ENCODE data around the gene USP12. TPM values are rescaled to one million over a fixed set of nuclear protein-coding genes. Genes with fewer than 3 reads are reported as not detected.

The USP12 gene
- total RNA-seq, 1 experiment from 2014 or later: 20.6 TPM

GRCh38 chr13:27022571-27023311 is 148.9 kb downstream of the USP12 start:
- TF ChIP-seq, protein P1, sequence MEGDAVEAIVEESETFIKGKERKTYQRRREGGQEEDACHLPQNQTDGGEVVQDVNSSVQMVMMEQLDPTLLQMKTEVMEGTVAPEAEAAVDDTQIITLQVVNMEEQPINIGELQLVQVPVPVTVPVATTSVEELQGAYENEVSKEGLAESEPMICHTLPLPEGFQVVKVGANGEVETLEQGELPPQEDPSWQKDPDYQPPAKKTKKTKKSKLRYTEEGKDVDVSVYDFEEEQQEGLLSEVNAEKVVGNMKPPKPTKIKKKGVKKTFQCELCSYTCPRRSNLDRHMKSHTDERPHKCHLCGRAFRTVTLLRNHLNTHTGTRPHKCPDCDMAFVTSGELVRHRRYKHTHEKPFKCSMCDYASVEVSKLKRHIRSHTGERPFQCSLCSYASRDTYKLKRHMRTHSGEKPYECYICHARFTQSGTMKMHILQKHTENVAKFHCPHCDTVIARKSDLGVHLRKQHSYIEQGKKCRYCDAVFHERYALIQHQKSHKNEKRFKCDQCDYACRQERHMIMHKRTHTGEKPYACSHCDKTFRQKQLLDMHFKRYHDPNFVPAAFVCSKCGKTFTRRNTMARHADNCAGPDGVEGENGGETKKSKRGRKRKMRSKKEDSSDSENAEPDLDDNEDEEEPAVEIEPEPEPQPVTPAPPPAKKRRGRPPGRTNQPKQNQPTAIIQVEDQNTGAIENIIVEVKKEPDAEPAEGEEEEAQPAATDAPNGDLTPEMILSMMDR (IDR thresholded peaks at IDR 0.05; ENCODE audit: unreplicated experiment): no peak

DNA sequence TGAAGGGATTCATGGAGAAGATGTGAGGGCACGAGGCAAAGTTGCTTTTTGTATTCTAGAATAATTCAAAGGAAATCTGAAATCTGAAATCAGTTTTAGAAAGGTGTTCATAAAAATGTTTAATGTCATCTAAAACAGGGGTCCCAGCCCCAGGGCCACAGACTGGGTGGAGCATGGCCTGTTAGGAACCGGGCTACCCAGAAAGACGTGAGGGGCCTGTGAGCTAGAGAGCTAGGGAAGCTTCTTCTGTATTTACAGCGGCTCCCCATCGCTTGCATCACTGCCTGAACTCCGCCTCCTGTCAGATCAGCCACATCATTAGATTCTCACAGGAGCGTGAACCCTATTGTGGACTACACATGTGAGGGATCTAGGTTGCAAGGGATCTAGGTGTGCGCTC is 151.2 kb downstream of the USP12 start:
- TF ChIP-seq, protein P1 (IDR thresholded peaks at IDR 0.05; ENCODE audit: unreplicated experiment): no peak
- intact Hi-C loops (cut with micrococcal nuclease): no loop called here
- Mint-ChIP-seq H3K4me3 (ENCODE audit: unreplicated experiment) (no peak overlapping the region), H3K9me3 (ENCODE audit: unreplicated experiment) (no peaks in the 10 kb centered on the region), H3K27me3 (ENCODE audit: insufficient read depth, unreplicated experiment) (no peaks in the 10 kb centered on the region), H3K4me1 (ENCODE audit: insufficient read depth, unreplicated experiment) (peaks cover 6% of the 10 kb centered on the region), H3K27ac (ENCODE audit: low read depth, unreplicated experiment) (no peak overlapping the region), H3K36me3 (ENCODE audit: insufficient read depth, unreplicated experiment) (no peaks in the 10 kb centered on the region)
- POLR2A ChIA-PET: no interaction called here
- no TSS peak for BruUV-seq (replicated peaks)
- CTCF ChIA-PET: interaction anchor here (0.5 to 1.1 kb wide), 4 partner anchors 8 to 318 kb away, joined by 3 to 4 read pairs (median 4); no protein-coding TSS in a partner anchor
- no peak for DNase-seq (ENCODE audit: unreplicated experiment)

More at GRCh38 chr13:27022571-27023311, 148.9 kb downstream of the USP12 start:
- ChIA-PET CTCF (interaction anchor here (0.5 to 1.5 kb wide), 6 partner anchors 15 to 1648 kb away, joined by 3 to 5 read pairs (median 4); partner anchors contain the start of gene URAD), POLR2A (interaction anchor here (0.6 to 1.0 kb wide), 3 partner anchors 10 to 148 kb away, joined by 3 read pairs; no protein-coding TSS in a partner anchor)
- Mint-ChIP-seq H3K4me3 (ENCODE audit: unreplicated experiment) (no peak overlapping the region), H3K36me3 (ENCODE audit: insufficient read depth, unreplicated experiment) (no peaks in the 10 kb centered on the region), H3K27ac (ENCODE audit: low read depth, unreplicated experiment) (peak overlapping the region; percentile 35), H3K27me3 (ENCODE audit: insufficient read depth, unreplicated experiment) (peaks cover 17% of the 10 kb centered on the region), H3K4me1 (ENCODE audit: insufficient read depth, unreplicated experiment) (peaks cover 6% of the 10 kb centered on the region), H3K9me3 (ENCODE audit: unreplicated experiment) (no peaks in the 10 kb centered on the region)
- BruUV-seq (replicated peaks): no TSS peak
- DNase-seq (ENCODE audit: unreplicated experiment): peak; percentile 18
- intact Hi-C loops (cut with micrococcal nuclease): no loop called here

DNA sequence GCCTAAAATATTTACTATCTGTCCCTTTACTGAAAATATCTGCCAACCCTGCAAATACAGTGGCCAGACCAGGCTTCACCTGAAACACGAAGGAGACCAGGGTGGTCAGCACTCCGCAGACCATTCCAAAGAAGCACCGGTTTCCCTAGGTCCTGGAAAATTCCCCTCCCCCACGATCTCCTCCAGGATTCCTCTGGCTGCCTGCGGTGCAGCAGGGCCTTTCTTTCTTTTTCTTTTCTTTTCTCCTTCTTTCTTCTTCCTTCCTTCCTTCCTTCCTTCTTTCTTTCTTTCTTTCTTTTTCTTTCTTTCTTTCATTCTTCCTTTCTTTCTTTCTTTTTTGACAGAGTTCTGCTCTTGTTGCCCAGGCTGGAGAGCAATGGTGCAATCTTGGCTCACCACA is 152.7 kb downstream of the USP12 start:
- BruUV-seq (replicated peaks): no TSS peak
- CTCF ChIA-PET: interaction anchor here (0.6 to 0.9 kb wide), 2 partner anchors 173 to 328 kb away, joined by 3 to 4 read pairs; no protein-coding TSS in a partner anchor
- H3K4me3 Mint-ChIP-seq (ENCODE audit: unreplicated experiment): no peak overlapping the region
- no peaks in the 10 kb centered on the region for H3K36me3 Mint-ChIP-seq (ENCODE audit: insufficient read depth, unreplicated experiment)
- POLR2A ChIA-PET: no interaction called here
- H3K9me3 Mint-ChIP-seq (ENCODE audit: unreplicated experiment): no peaks in the 10 kb centered on the region
- no peak for DNase-seq (ENCODE audit: unreplicated experiment)
- H3K4me1 Mint-ChIP-seq (ENCODE audit: insufficient read depth, unreplicated experiment): peaks cover 6% of the 10 kb centered on the region
- no peaks in the 10 kb centered on the region for H3K27me3 Mint-ChIP-seq (ENCODE audit: insufficient read depth, unreplicated experiment)
- no peak overlapping the region for H3K27ac Mint-ChIP-seq (ENCODE audit: low read depth, unreplicated experiment)
- TF ChIP-seq, protein P1 (IDR thresholded peaks at IDR 0.05; ENCODE audit: unreplicated experiment): no peak
- intact Hi-C loops (cut with micrococcal nuclease): no loop called here

DNA sequence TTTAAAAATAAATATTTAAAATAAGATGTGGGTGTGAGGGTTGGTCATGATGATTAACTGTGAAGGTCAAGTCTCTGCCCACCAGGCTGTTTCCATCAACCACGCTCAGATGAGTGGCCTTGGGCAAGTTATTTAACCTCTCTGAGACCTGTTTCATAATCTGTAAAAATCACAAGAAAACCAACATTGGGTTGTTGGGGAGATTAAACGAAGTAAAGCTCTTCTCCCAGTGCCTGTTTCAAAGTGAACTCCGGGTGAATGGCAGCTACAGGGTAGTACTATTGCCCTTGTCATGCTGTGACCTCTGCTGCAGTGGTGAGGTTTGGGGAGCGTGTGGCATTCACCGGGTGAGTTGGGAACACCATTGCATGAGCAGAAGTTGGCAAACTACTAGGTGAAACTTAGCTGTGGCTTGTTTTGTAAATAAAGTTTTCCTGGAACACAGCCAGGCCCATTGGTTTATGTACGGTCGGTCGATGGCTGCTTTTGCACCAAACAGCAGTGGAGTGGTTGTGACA is 153.2 kb downstream of the USP12 start:
- no peak overlapping the region for H3K4me3 Mint-ChIP-seq (ENCODE audit: unreplicated experiment)
- H3K27ac Mint-ChIP-seq (ENCODE audit: low read depth, unreplicated experiment): no peak overlapping the region
- no TSS peak for BruUV-seq (replicated peaks)
- DNase-seq (ENCODE audit: unreplicated experiment): no peak
- no peaks in the 10 kb centered on the region for H3K27me3 Mint-ChIP-seq (ENCODE audit: insufficient read depth, unreplicated experiment)
- TF ChIP-seq, protein P1 (IDR thresholded peaks at IDR 0.05; ENCODE audit: unreplicated experiment): no peak
- ChIA-PET POLR2A (no interaction called here), CTCF (interaction anchor here (0.6 to 0.9 kb wide), 2 partner anchors 173 to 329 kb away, joined by 3 to 4 read pairs; no protein-coding TSS in a partner anchor)
- H3K9me3 Mint-ChIP-seq (ENCODE audit: unreplicated experiment): no peaks in the 10 kb centered on the region
- H3K36me3 Mint-ChIP-seq (ENCODE audit: insufficient read depth, unreplicated experiment): no peaks in the 10 kb centered on the region
- H3K4me1 Mint-ChIP-seq (ENCODE audit: insufficient read depth, unreplicated experiment): peaks cover 6% of the 10 kb centered on the region
- intact Hi-C loops (cut with micrococcal nuclease): no loop called here
